Transverse colon (tissue), 4 donors: ENCODE measurements around the gene DNAJC18. TPM values are rescaled to one million over a fixed set of nuclear protein-coding genes. Genes with fewer than 3 reads are reported as not detected.
A peak's percentile ranks its signal among the peaks of the same experiment; 100 is the strongest.

Source experiments
- DNase-seq: peaks from one replicate; pipeline ENCODE4 v3.0.0-alpha.2; 2019
- H3K27ac ChIP-seq, 4 donors: fragments of 200-600 bp; sonication (generic); 2 replicates each; pipeline ENCODE4 v1.5.1; 2016 to 2018; ENCODE audit warnings: inconsistent platforms in 4 of 4
- H3K27me3 ChIP-seq: fragments of 200-600 bp; sonication (generic); 2 replicates; pipeline ENCODE4 v1.5.1; 2017; ENCODE audit warnings: inconsistent platforms
- H3K36me3 ChIP-seq, 4 donors: fragments of 200-600 bp; sonication (generic); 2 replicates each; pipeline ENCODE4 v1.5.1; 2017 to 2019; ENCODE audit warnings: inconsistent platforms in 4 of 4
- H3K4me1 ChIP-seq, 4 donors: fragments of 200-600 bp; sonication (generic); 2 replicates each; pipeline ENCODE4 v1.5.1; 2017 to 2020; ENCODE audit warnings: inconsistent platforms in 4 of 4
- H3K4me3 ChIP-seq, 4 donors: fragments of 200-600 bp; sonication (generic); 1 replicate in 1 of 4; 2 replicates in 3 of 4; pipeline versions ENCODE4 v1.5.1 to v1.6.1; 2017 to 2019; ENCODE audit warnings: inconsistent platforms in 4 of 4
- H3K9me3 ChIP-seq, 2 donors: fragments of 200-600 bp; sonication (generic); 2 replicates each; pipeline ENCODE4 v1.5.1; 2017 to 2019; ENCODE audit warnings: inconsistent platforms in 2 of 2
- EP300 ChIP-seq: sonication (generic); formaldehyde crosslinking; IDR thresholded peaks from one replicate; pipeline ENCODE4 v1.6.1; 2017; ENCODE audit warnings: antibody characterized with exemption, low read depth
- POLR2A ChIP-seq: fragments of 450-650 bp; IDR thresholded peaks from one replicate; pipeline ENCODE4 v1.6.1; 2016; ENCODE audit warnings: antibody characterized with exemption, mild to moderate bottlenecking, moderate library complexity
- POLR2AphosphoS5 ChIP-seq, 3 donors: sonication (generic); formaldehyde crosslinking; IDR thresholded peaks; one replicate each; pipeline ENCODE4 v1.6.1; 2016; ENCODE audit warnings: antibody characterized with exemption in 3 of 3
- WGBS, 2 donors: methylation state at CpG; one replicate each; pipeline ENCODE4 v1.1.5; 2018; ENCODE audit warnings: low coverage in 1 of 2; 5-methylcytosine and 5-hydroxymethylcytosine counted together
- in situ Hi-C, 4 donors: fragments of 200-750 bp; cut with MboI; loops; one replicate each; pipeline versions ENCODE4 v1.15.0 to v1.15.1; 2017; ENCODE audit warnings: low sequenced_read_pairs in 3 of 4, low pct_ligation_motif_present in 1 of 4, low pct_unique_long_range_greater_than_20kb in 1 of 4
- intact Hi-C: fragments of 100-400 bp; cut with DNase I; formaldehyde crosslinking; loops from one replicate; pipeline ENCODE4 v1.15.1; 2023; ENCODE audit warnings: low total_unique reads
- total RNA-seq, 4 donors: library from RNA; depleted of rRNA; stranded (reverse); fragments of >200 nt; gene quantifications; one replicate each; pipeline ENCODE4 v1.1.0, GENCODE V29; 2016
- TF ChIP-seq, protein P1 (sequence below), 5 experiments: fragments of 200-600 bp in 3 of 5; fragments of 450-650 bp in 2 of 5; sonication (generic) in 3 of 5; IDR thresholded peaks; 1 replicate in 2 of 5; 2 replicates in 3 of 5; pipeline ENCODE4 v1.5.1; 2016 to 2017; ENCODE audit warnings: antibody characterized with exemption in 5 of 5, inconsistent platforms in 3 of 5, mild to moderate bottlenecking in 2 of 5, moderate library complexity in 1 of 5

DNAJC18 gene
- total RNA-seq, 4 donors from 2014 or later, result 0.37 to 3.8 (median 3.2) TPM

DNA sequence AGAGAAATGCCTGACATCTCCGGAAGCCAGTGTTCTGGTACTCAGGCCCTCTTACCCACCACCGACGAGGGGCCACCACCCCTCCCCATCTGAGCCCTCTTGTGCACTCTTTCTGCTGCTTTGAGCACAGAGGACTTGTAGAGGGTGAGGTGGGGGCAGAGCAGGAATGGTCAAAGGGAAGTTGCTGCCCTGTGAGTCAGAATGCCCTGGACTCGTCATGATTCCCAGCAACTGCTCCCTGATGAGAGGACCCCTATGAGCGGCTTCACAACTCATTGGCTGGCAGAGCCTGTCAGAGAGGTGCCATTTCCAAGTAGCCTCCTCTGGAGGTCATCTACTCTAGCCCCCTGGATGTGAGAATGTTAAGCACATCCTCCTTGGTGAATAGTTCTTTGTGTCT lies 22.4 kb upstream of the DNAJC18 start:
- Histone ChIP-seq H3K4me3 (no peak overlapping the region), H3K9me3 (no peaks in the 10 kb centered on the region), H3K4me1 (peaks cover 0 to 19% (median 9%) of the 10 kb centered on the region in 4 donors), H3K36me3 (no peaks in the 10 kb centered on the region), H3K27ac (peak overlapping the region in 3 of 4 donors; percentile 11 to 49 (median 35)), H3K27me3 (no peaks in the 10 kb centered on the region)
- DNase-seq, result no peak
- 91% methylated on average over 5 of the region's 5 CpGs; no CpG with 5 or more reads in 1 of the 2 donors for WGBS, 2 donors
- intact Hi-C loops (no loop called here), in situ Hi-C loops (no loop called here)
- no peak for TF ChIP-seq POLR2A
- TF ChIP-seq EP300, result no peak
- TF ChIP-seq, protein P1, sequence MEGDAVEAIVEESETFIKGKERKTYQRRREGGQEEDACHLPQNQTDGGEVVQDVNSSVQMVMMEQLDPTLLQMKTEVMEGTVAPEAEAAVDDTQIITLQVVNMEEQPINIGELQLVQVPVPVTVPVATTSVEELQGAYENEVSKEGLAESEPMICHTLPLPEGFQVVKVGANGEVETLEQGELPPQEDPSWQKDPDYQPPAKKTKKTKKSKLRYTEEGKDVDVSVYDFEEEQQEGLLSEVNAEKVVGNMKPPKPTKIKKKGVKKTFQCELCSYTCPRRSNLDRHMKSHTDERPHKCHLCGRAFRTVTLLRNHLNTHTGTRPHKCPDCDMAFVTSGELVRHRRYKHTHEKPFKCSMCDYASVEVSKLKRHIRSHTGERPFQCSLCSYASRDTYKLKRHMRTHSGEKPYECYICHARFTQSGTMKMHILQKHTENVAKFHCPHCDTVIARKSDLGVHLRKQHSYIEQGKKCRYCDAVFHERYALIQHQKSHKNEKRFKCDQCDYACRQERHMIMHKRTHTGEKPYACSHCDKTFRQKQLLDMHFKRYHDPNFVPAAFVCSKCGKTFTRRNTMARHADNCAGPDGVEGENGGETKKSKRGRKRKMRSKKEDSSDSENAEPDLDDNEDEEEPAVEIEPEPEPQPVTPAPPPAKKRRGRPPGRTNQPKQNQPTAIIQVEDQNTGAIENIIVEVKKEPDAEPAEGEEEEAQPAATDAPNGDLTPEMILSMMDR (IDR thresholded peaks at IDR 0.05), result no peak
- TF ChIP-seq POLR2AphosphoS5 (IDR thresholded peaks at IDR 0.05), result no peak

DNA sequence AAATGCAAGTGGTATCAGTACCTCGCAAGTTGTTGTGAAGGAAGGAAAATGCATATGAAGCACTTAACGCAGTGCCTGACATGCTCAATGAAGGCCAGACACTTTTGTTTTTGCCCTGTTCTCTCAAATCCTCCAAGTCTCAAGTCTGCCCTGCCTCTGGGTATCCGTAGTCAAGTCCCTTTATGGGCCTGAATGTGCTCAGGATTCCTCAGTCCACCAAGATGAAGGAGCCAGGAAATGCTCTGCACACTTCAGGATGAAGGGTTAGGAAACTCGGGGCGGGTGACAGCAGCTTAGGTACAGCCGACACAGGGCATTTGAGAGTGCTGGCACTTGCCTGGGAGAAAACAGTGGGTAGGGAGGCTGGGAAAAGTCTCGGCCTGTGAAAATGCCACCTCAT lies 21.9 kb upstream of the DNAJC18 start:
- Histone ChIP-seq H3K4me1 (peaks cover 0 to 19% (median 9%) of the 10 kb centered on the region in 4 donors), H3K27me3 (no peaks in the 10 kb centered on the region), H3K36me3 (no peaks in the 10 kb centered on the region), H3K9me3 (no peaks in the 10 kb centered on the region), H3K4me3 (no peak overlapping the region), H3K27ac (peak overlapping the region in 2 of 4 donors; percentile 11 to 17)
- no peak for DNase-seq
- in situ Hi-C loops (no loop called here), intact Hi-C loops (no loop called here)
- WGBS, 2 donors, result 82 to 90% methylated on average over 2 to 7 of the region's 7 CpGs
- TF ChIP-seq POLR2A (no peak), POLR2AphosphoS5 (IDR thresholded peaks at IDR 0.05) (no peak)
- TF ChIP-seq, protein P1 (IDR thresholded peaks at IDR 0.05), result no peak

DNA sequence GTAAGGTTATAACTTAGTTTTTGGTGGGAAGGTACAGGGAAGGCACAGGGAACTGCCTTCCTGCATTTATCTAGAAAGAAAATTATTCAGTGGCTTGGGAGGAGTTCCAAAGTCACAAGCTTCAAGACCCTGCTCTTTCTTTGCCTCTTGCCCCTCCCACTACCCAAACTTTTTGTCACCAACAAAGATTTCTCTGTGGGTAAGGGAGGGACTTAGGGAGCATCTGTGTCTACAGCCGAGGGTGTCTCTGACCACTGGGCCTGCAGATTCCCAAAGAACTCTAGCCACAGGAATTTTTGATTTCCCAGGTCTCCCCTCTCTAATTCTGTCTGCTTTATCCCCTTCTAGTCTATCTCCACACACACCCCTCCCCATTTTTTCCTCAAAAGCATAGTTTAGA lies 21.1 kb upstream of the DNAJC18 start:
- Histone ChIP-seq H3K27ac (peak overlapping the region in 3 of 4 donors; percentile 17 to 55 (median 38)), H3K36me3 (no peaks in the 10 kb centered on the region), H3K9me3 (no peaks in the 10 kb centered on the region), H3K4me3 (no peak overlapping the region), H3K4me1 (peaks cover 0 to 19% (median 9%) of the 10 kb centered on the region in 4 donors), H3K27me3 (no peaks in the 10 kb centered on the region)
- TF ChIP-seq, protein P1 (IDR thresholded peaks at IDR 0.05), result no peak
- TF ChIP-seq POLR2AphosphoS5 (IDR thresholded peaks at IDR 0.05) (no peak), EP300 (no peak), POLR2A (no peak)
- DNase-seq, result no peak
- in situ Hi-C loops, result no loop called here
- intact Hi-C loops, result no loop called here
- WGBS, 2 donors, result 80 to 100% methylated on average over 1 of the region's 1 CpG

DNA sequence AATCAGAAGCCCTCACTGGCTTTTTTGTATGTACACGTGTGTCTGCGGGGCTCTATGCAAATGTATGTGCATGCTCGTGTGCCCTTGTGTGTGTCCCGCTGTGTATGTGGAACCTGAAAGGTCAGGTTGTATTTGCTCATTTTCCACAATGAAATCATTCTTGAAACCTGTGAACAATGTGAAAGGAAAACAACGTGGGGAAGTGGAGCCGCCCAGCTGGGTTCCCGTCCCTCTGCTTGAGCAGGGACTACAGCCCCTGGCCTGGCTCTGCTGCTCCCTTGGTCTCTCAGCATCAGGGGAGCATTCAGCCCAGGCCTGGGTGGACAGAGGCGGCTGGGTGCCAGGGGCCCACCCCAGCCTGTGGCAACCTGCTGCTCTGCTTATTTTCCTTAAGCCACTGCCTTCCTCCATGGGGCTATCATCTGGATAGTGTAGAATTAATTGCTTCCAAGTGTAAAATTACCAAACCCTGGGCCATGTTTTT lies 20.2 kb upstream of the DNAJC18 start:
- peaks cover 0 to 19% (median 9%) of the 10 kb centered on the region in 4 donors for H3K4me1 ChIP-seq
- no peaks in the 10 kb centered on the region for H3K36me3 ChIP-seq
- H3K9me3 ChIP-seq, result no peaks in the 10 kb centered on the region
- no peak for TF ChIP-seq EP300
- TF ChIP-seq, protein P1 (IDR thresholded peaks at IDR 0.05), result no peak
- no peak for TF ChIP-seq POLR2AphosphoS5 (IDR thresholded peaks at IDR 0.05)
- TF ChIP-seq POLR2A, result no peak
- peak overlapping the region; percentile 38 to 55 (median 52) for H3K27ac ChIP-seq
- in situ Hi-C loops, result no loop called here
- intact Hi-C loops, result no loop called here
- H3K27me3 ChIP-seq, result no peaks in the 10 kb centered on the region
- no peak overlapping the region for H3K4me3 ChIP-seq
- 39% methylated on average over 8 of the region's 8 CpGs; no CpG with 5 or more reads in 1 of the 2 donors for WGBS, 2 donors
- no peak for DNase-seq
